Sigmoid colon (tissue), 7 donors: ENCODE results near the gene C13orf46. TPM values are rescaled to one million over a fixed set of nuclear protein-coding genes. Genes with fewer than 3 reads are reported as not detected.
A peak's percentile ranks its signal among the peaks of the same experiment; 100 is the strongest.

Experiments
- DNase-seq: peaks from one replicate; pipeline ENCODE4 v3.0.0-alpha.2; 2019
- H3K27ac ChIP-seq, 4 donors: fragments of 200-600 bp; sonication (generic); one replicate each; pipeline ENCODE4 v1.5.1; 2016 to 2019; ENCODE audit warnings: mild to moderate bottlenecking in 1 of 4
- H3K27me3 ChIP-seq, 3 donors: fragments of 200-600 bp; sonication (generic); one replicate each; pipeline ENCODE4 v1.5.1; 2019; ENCODE audit warnings: mild to moderate bottlenecking in 1 of 3
- H3K36me3 ChIP-seq, 4 donors: fragments of 200-600 bp; sonication (generic); one replicate each; pipeline ENCODE4 v1.5.1; 2016 to 2019
- H3K4me1 ChIP-seq, 4 donors: fragments of 200-600 bp; sonication (generic); one replicate each; pipeline ENCODE4 v1.5.1; 2017 to 2019
- H3K4me3 ChIP-seq, 4 donors: fragments of 200-600 bp; sonication (generic); one replicate each; pipeline ENCODE4 v1.5.1; 2017 to 2019; ENCODE audit warnings: mild to moderate bottlenecking in 2 of 4, moderate library complexity in 1 of 4
- H3K9me3 ChIP-seq, 4 donors: fragments of 200-600 bp in 3 of 4; sonication (generic) in 3 of 4; one replicate each; pipeline versions ENCODE4 v1.5.1 to v1.6.1; 2013 to 2019
- EP300 ChIP-seq, 4 donors: sonication (generic); formaldehyde crosslinking; IDR thresholded peaks; one replicate each; pipeline ENCODE4 v1.6.1; 2017; ENCODE audit warnings: antibody characterized with exemption in 4 of 4
- POLR2A ChIP-seq, 2 donors: fragments of 450-650 bp; IDR thresholded peaks; one replicate each; pipeline ENCODE4 v1.6.1; 2016; ENCODE audit warnings: antibody characterized with exemption in 2 of 2, mild to moderate bottlenecking in 2 of 2, moderate library complexity in 2 of 2
- POLR2AphosphoS5 ChIP-seq, 4 donors: sonication (generic); formaldehyde crosslinking; IDR thresholded peaks; one replicate each; pipeline ENCODE4 v1.6.1; 2017; ENCODE audit warnings: antibody characterized with exemption in 4 of 4
- WGBS, 2 donors: extraction: QIAGEN DNeasy Blood & Tissue Kit; methylation state at CpG; one replicate each; pipeline ENCODE4 v1.1.7; 2013; 5-methylcytosine and 5-hydroxymethylcytosine counted together
- intact Hi-C: fragments of 100-400 bp; cut with DNase I; formaldehyde crosslinking; loops from one replicate; pipeline ENCODE4 v1.15.1; 2023
- polyA plus RNA-seq, 3 donors: library from polyadenylated mRNA; stranded (reverse); fragments of 200-250 nt; gene quantifications; one replicate each; pipeline ENCODE4 v1.2.3, GENCODE V29; 2013
- total RNA-seq, 4 donors: library from RNA; depleted of rRNA; stranded (reverse); fragments of >200 nt; gene quantifications; one replicate each; pipeline ENCODE4 v1.1.0, GENCODE V29; 2016
- TF ChIP-seq, protein P1 (sequence below), 4 experiments: fragments of 450-650 bp in 3 of 4; fragments of 200-600 bp in 1 of 4; IDR thresholded peaks; one replicate each; pipeline ENCODE4 v1.5.1; 2016 to 2019; ENCODE audit warnings: antibody characterized with exemption in 4 of 4, mild to moderate bottlenecking in 3 of 4, moderate library complexity in 2 of 4
- donor health status: healthy with polysubstance abuse.
- donor health status: Bipolar disorder and iron deficiency.
- donor health status: healthy.

The C13orf46 gene
- total and polyA plus RNA-seq, 7 donors: 0.23 to 11.9 (median 0.81) TPM; not detected in 2

DNA sequence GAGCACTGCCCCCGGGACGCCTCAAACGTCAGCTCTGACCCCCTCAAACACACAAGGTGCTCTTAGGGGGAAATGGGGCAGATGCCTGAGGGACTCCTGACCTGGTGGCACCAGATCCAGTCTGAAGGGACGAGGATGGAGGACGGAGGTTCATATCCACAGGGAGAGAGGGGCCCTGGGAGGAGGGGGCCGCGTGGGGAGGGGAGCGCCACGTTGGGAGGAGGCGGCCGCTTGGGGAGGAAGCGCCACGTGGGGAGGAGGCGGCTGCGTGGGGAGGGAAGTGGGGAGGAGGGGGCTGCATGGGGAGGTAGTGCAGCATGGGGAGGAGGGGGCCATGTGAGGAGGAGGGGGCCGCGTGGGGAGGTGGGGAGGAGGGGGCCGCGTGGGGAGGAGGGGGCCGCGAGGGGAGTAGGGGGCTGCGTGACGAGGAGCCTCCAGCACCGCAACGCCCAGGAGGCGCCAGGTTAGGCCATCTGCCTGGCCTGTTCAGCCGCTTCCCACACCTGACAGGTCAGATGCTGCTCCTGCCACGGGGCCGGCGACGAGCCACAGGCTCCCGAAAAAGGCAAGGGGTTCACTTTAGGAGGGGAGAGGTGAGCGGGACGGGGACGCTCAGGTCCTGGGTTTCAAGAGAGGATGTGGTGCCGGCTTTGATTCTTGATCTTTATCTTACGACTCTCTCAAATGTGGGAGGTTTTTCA, 36.7 kb upstream of the C13orf46 start:
- Histone ChIP-seq H3K27me3 (no peaks in the 10 kb centered on the region), H3K27ac (no peak overlapping the region), H3K4me1 (no peaks in the 10 kb centered on the region), H3K36me3 (peaks cover 0 to 51% (median 21%) of the 10 kb centered on the region in 4 donors), H3K9me3 (no peaks in the 10 kb centered on the region), H3K4me3 (no peak overlapping the region)
- TF ChIP-seq, protein P1, sequence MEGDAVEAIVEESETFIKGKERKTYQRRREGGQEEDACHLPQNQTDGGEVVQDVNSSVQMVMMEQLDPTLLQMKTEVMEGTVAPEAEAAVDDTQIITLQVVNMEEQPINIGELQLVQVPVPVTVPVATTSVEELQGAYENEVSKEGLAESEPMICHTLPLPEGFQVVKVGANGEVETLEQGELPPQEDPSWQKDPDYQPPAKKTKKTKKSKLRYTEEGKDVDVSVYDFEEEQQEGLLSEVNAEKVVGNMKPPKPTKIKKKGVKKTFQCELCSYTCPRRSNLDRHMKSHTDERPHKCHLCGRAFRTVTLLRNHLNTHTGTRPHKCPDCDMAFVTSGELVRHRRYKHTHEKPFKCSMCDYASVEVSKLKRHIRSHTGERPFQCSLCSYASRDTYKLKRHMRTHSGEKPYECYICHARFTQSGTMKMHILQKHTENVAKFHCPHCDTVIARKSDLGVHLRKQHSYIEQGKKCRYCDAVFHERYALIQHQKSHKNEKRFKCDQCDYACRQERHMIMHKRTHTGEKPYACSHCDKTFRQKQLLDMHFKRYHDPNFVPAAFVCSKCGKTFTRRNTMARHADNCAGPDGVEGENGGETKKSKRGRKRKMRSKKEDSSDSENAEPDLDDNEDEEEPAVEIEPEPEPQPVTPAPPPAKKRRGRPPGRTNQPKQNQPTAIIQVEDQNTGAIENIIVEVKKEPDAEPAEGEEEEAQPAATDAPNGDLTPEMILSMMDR (IDR thresholded peaks at IDR 0.05): no peak
- no peak for TF ChIP-seq POLR2A (IDR thresholded peaks at IDR 0.05)
- 87 to 90% methylated on average over 37 of the region's 37 CpGs for WGBS, 2 donors
- peak; percentile 57 for DNase-seq
- intact Hi-C loops: no loop called here

DNA sequence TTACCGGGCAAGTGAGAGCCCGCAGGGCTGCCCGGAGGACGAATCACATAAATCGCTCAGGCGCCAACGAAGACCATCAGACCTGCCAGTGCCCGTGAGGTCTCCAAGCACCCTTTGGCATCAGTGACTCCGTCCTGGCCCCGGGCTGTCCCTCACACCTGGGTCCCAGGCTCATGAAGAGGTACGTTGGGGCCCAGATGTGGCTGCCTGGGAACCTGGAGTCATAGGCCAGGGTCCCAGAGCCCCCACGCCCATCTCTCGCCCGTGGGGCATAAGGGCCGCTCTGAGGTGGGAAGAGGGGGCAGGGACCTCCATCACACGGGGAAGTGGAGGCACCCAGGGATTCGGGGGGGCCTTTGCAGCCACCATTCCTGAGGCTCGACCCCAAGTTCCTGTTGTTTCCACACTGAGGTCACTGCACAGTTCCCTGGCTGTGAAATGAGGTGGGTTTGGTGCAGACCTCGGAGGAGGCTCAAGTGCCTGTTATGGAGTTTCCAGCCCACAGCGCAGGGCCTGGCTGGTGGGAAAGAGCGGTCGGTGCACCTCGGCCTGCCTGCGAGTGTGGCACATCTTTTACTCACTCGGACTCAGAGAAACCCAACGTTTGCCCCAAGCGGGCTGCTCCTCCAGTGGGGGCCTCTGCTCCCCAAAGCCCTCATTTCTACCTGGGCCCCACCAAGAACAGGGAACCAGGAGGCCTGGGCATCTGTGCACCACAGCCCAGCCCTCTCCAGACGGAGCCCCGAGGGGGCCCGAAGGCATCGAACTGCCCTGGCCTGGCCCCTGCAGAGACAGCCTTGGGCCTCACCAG, 35.9 kb upstream of the C13orf46 start:
- WGBS, 2 donors: 93 to 95% methylated on average over 31 of the region's 31 CpGs
- no peak overlapping the region for H3K27ac ChIP-seq
- H3K9me3 ChIP-seq: no peaks in the 10 kb centered on the region
- H3K27me3 ChIP-seq: no peaks in the 10 kb centered on the region
- H3K4me1 ChIP-seq: no peaks in the 10 kb centered on the region
- H3K4me3 ChIP-seq: no peak overlapping the region
- DNase-seq: peak; percentile 49
- H3K36me3 ChIP-seq: peaks cover 0 to 43% (median 17%) of the 10 kb centered on the region in 4 donors
- no peak for TF ChIP-seq POLR2AphosphoS5 (IDR thresholded peaks at IDR 0.05)
- TF ChIP-seq, protein P1 (IDR thresholded peaks at IDR 0.05): no peak
- TF ChIP-seq POLR2A (IDR thresholded peaks at IDR 0.05): no peak
- no peak for TF ChIP-seq EP300 (IDR thresholded peaks at IDR 0.05)
- intact Hi-C loops: no loop called here

DNA sequence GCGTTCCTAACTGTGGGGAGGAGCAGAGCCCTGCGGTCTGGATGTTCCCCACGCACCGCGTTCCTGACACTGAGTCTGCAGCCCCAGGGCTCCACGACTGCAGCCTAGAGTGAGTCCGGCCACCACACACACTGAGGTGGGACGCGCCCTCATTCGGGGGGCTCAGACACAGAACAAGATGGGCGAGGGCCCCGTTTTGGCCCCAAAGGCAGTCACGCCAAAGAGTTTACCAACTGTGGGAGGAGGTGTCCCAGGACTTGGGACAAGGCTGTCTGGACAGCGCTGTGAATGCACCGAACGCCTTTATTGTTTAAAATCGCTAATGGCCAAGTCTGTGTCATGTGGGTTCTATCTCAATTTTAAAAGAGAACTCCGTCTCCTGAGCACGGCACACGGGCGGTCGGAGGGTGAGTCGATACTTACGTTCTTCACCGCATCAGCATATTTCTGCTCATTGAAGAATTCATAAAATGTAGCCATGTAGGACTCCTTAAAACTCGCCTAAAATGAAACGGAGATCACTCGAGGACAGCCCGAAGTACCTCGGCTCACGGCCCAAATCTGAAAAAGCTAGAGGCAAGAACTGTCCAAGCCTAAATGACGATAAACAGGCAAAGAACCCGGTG, 35.2 kb upstream of the C13orf46 start:
- Histone ChIP-seq H3K27ac (no peak overlapping the region), H3K36me3 (peaks cover 0 to 36% (median 14%) of the 10 kb centered on the region in 4 donors), H3K27me3 (no peaks in the 10 kb centered on the region), H3K4me3 (no peak overlapping the region), H3K9me3 (no peaks in the 10 kb centered on the region), H3K4me1 (no peaks in the 10 kb centered on the region)
- TF ChIP-seq POLR2A (IDR thresholded peaks at IDR 0.05) (no peak), EP300 (IDR thresholded peaks at IDR 0.05) (no peak), POLR2AphosphoS5 (IDR thresholded peaks at IDR 0.05) (no peak)
- TF ChIP-seq, protein P1 (IDR thresholded peaks at IDR 0.05): no peak
- DNase-seq: peak; percentile 11
- intact Hi-C loops: no loop called here
- WGBS, 2 donors: 87 to 92% methylated on average over 33 of the region's 33 CpGs

DNA sequence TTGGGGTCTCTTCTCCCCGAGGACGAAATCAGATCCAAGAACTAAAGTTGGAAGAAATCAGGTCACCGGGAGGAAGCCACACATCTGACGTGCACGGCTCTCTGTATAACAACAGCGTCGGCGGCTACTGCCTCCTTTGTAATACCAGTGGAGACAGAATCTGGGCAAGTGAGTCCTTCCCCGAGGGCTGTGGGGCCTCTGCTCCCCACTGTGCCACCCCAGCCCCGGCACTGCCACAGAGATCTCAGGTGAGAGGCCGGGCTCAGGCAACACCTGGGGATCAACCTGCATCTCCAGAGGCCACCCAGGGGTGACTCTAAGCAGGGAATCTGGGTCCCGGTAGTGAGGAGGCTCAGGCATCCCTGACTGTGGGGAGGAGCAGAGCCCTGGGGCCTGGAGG, 33.7 kb upstream of the C13orf46 start:
- Histone ChIP-seq H3K4me1 (no peaks in the 10 kb centered on the region), H3K27ac (no peak overlapping the region), H3K27me3 (no peaks in the 10 kb centered on the region), H3K9me3 (no peaks in the 10 kb centered on the region), H3K4me3 (no peak overlapping the region), H3K36me3 (peaks cover 0 to 38% (median 14%) of the 10 kb centered on the region in 4 donors)
- WGBS, 2 donors: 93 to 94% methylated on average over 12 of the region's 12 CpGs
- DNase-seq: peak; percentile 46
- TF ChIP-seq, protein P1 (IDR thresholded peaks at IDR 0.05): no peak
- TF ChIP-seq EP300 (IDR thresholded peaks at IDR 0.05) (no peak), POLR2A (IDR thresholded peaks at IDR 0.05) (no peak), POLR2AphosphoS5 (IDR thresholded peaks at IDR 0.05) (no peak)
- intact Hi-C loops: no loop called here
